Measurements from ENCODE around the gene GNG12. TPM values are rescaled to one million over a fixed set of nuclear protein-coding genes. Genes with fewer than 3 reads are reported as not detected.

The GNG12 gene
- total RNA-seq, 1 experiment from 2014 or later: 66.1 TPM

GRCh38 chr1:67674260-67675011 is 158.8 kb downstream of the GNG12 start:
- ChIA-PET CTCF (no interaction called here), POLR2A (ENCODE audit: unreplicated experiment) (no interaction called here)
- Histone ChIP-seq H3K4me3 (ENCODE audit: low read length) (no peak overlapping the region), H3K79me2 (ENCODE audit: low read length) (no peaks in the 10 kb centered on the region), H3K9ac (ENCODE audit: low read length) (no peak overlapping the region), H3K27ac (ENCODE audit: low read length) (no peak overlapping the region), H3K27me3 (ENCODE audit: low read length) (no peaks in the 10 kb centered on the region), H3K9me3 (ENCODE audit: low read length) (no peaks in the 10 kb centered on the region), H3K9me2 (replicated peaks; ENCODE audit: low read length) (no peaks in the 10 kb centered on the region), H3K4me1 (ENCODE audit: insufficient read depth, low read length) (peaks cover 13% of the 10 kb centered on the region; the same call in 1 of the 2 replicates), H3F3A (ENCODE audit: low read length, unreplicated experiment) (no peaks in the 10 kb centered on the region), H4K20me1 (ENCODE audit: low read length) (no peaks in the 10 kb centered on the region), H3K36me3 (ENCODE audit: low read depth, low read length) (no peaks in the 10 kb centered on the region), H3K4me2 (ENCODE audit: low read length) (no peak overlapping the region), H2AFZ (ENCODE audit: low read length) (no peak overlapping the region)
- TF ChIP-seq EZH2phosphoT487 (IDR thresholded peaks at IDR 0.05; ENCODE audit: borderline replicate concordance, low read length): no peak
- no peak for TF ChIP-seq CTCF (conservative IDR thresholded peaks at IDR 0.05; ENCODE audit: low read depth, low read length)
- TF ChIP-seq EZH2 (IDR thresholded peaks at IDR 0.05; ENCODE audit: low read length, unreplicated experiment): no peak
- ATAC-seq (no peak; the same call in 1 of the 2 replicates), DNase-seq (no peak)
- BruUV-seq (replicated peaks): no TSS peak
- intact Hi-C loops (cut with micrococcal nuclease): no loop called here

GRCh38 chr1:67673468-67674201 is 159.6 kb downstream of the GNG12 start:
- TF ChIP-seq CTCF (conservative IDR thresholded peaks at IDR 0.05; ENCODE audit: low read depth, low read length) (no peak), EZH2phosphoT487 (IDR thresholded peaks at IDR 0.05; ENCODE audit: borderline replicate concordance, low read length) (no peak), EZH2 (IDR thresholded peaks at IDR 0.05; ENCODE audit: low read length, unreplicated experiment) (no peak)
- no peak for ATAC-seq
- DNase-seq: no peak
- Histone ChIP-seq H3K79me2 (ENCODE audit: low read length) (no peaks in the 10 kb centered on the region), H3F3A (ENCODE audit: low read length, unreplicated experiment) (no peaks in the 10 kb centered on the region), H4K20me1 (ENCODE audit: low read length) (no peaks in the 10 kb centered on the region), H3K9ac (ENCODE audit: low read length) (no peak overlapping the region), H3K27ac (ENCODE audit: low read length) (no peak overlapping the region), H3K4me3 (ENCODE audit: low read length) (no peak overlapping the region), H3K4me2 (ENCODE audit: low read length) (no peak overlapping the region), H3K4me1 (ENCODE audit: insufficient read depth, low read length) (0 out of 2 replicates have a peak, but pooled peaks cover 12% of the 10 kb centered on the region), H3K9me2 (replicated peaks; ENCODE audit: low read length) (no peaks in the 10 kb centered on the region), H3K27me3 (ENCODE audit: low read length) (no peaks in the 10 kb centered on the region), H3K9me3 (ENCODE audit: low read length) (no peaks in the 10 kb centered on the region), H3K36me3 (ENCODE audit: low read depth, low read length) (no peaks in the 10 kb centered on the region), H2AFZ (ENCODE audit: low read length) (no peak overlapping the region)
- intact Hi-C loops (cut with micrococcal nuclease): no loop called here
- ChIA-PET CTCF (no interaction called here), POLR2A (ENCODE audit: unreplicated experiment) (no interaction called here)
- BruUV-seq (replicated peaks): no TSS peak
